ENCODE results near the gene TLR7.
A peak's percentile ranks its signal among the peaks of the same experiment; 100 is the strongest.

The TLR7 gene

GRCh38 chrX:12891171-12891570 lies 24.3 kb downstream of the TLR7 start:
- DNase-seq (ENCODE audit: low read depth in 2 of 2), result no peak

- DNase-seq (ENCODE audit: low read depth in 2 of 2), result no peak
Measured at GRCh38 chrX:12891915-12892506, 25.1 kb downstream of the TLR7 start.

GRCh38 chrX:12892716-12893115 lies 25.8 kb downstream of the TLR7 start:
- DNase-seq (ENCODE audit: low read depth in 2 of 2), result no peak

GRCh38 chrX:12894074-12895030 lies 27.5 kb downstream of the TLR7 start:
- peak in 1 of 2 donors; percentile 10 for DNase-seq (ENCODE audit: low read depth in 2 of 2)

GRCh38 chrX:12895866-12896265 lies 29.0 kb downstream of the TLR7 start:
- no peak for DNase-seq (ENCODE audit: low read depth in 2 of 2)

- no peak for DNase-seq (ENCODE audit: low read depth in 2 of 2)
Measured at GRCh38 chrX:12896935-12897334, 30.1 kb downstream of the TLR7 start.

- no peak for DNase-seq (ENCODE audit: low read depth in 2 of 2)
Measured at GRCh38 chrX:12898073-12898472, 31.2 kb downstream of the TLR7 start.

GRCh38 chrX:12899506-12899905 lies 32.6 kb downstream of the TLR7 start:
- DNase-seq (ENCODE audit: low read depth in 2 of 2), result no peak

- peak; percentile 20 to 33 for DNase-seq (ENCODE audit: low read depth in 2 of 2)
Measured at GRCh38 chrX:12901486-12901885, 34.6 kb downstream of the TLR7 start.

GRCh38 chrX:12903646-12904045 lies 36.8 kb downstream of the TLR7 start:
- DNase-seq (ENCODE audit: low read depth in 2 of 2), result no peak

- no peak for DNase-seq (ENCODE audit: low read depth in 2 of 2)
Measured at GRCh38 chrX:12906046-12906761, 39.3 kb downstream of the TLR7 start, which contains the start of gene TLR8. Gene TLR8 (plus strand): TSS chrX:12906620. CDS start chrX:12906707, 87 bp downstream.

- no peak for DNase-seq (ENCODE audit: low read depth in 2 of 2)
Measured at GRCh38 chrX:12910423-12911121, 43.7 kb downstream of the TLR7 start.

GRCh38 chrX:12911122-12911470 lies 44.2 kb downstream of the TLR7 start:
- no peak for DNase-seq (ENCODE audit: low read depth in 2 of 2)

GRCh38 chrX:12912791-12913482 lies 46.1 kb downstream of the TLR7 start:
- no peak for DNase-seq (ENCODE audit: low read depth in 2 of 2)

GRCh38 chrX:12917753-12918152 lies 50.9 kb downstream of the TLR7 start:
- no peak for DNase-seq (ENCODE audit: low read depth in 2 of 2)

GRCh38 chrX:12919051-12919450 lies 52.2 kb downstream of the TLR7 start:
- DNase-seq (ENCODE audit: low read depth in 2 of 2), result no peak

GRCh38 chrX:12919620-12920019 lies 52.7 kb downstream of the TLR7 start:
- no peak for DNase-seq (ENCODE audit: low read depth in 2 of 2)

- DNase-seq (ENCODE audit: low read depth in 2 of 2), result no peak
Measured at GRCh38 chrX:12920990-12921389, 54.1 kb downstream of the TLR7 start.

- no peak for DNase-seq (ENCODE audit: low read depth in 2 of 2)
Measured at GRCh38 chrX:12921886-12922598, 55.2 kb downstream of the TLR7 start.

GRCh38 chrX:12922599-12922919 lies 55.7 kb downstream of the TLR7 start:
- DNase-seq (ENCODE audit: low read depth in 2 of 2), result no peak

GRCh38 chrX:12929701-12930100 lies 62.8 kb downstream of the TLR7 start:
- DNase-seq (ENCODE audit: low read depth in 2 of 2), result no peak

Data from activated CD8-positive, alpha-beta memory T cell treated with anti-CD3 and anti-CD28 coated beads for 4 hours (primary cell).